H1 (cell line): ENCODE results near the gene PTGES. TPM values are rescaled to one million over a fixed set of nuclear protein-coding genes. Genes with fewer than 3 reads are reported as not detected.

Source experiments
- CTCF ChIA-PET: fragments of 300-600 bp; sonication (Branson Sonifier 250); formaldehyde crosslinking; loops from one replicate; lab custom pipeline; 2021; ENCODE audit not compliant: partially characterized antibody; lab: Charles Lee
- POLR2A ChIA-PET: fragments of 300-600 bp; sonication (Branson Sonifier 250); formaldehyde crosslinking; loops from one replicate; lab custom pipeline; 2021; ENCODE audit warnings: inconsistent platforms; ENCODE audit not compliant: partially characterized antibody; lab: Charles Lee
- DNase-seq, 2 experiments: peaks; one replicate each; pipeline versions ENCODE4 v3.0.0 to v3.0.0-alpha.2; 2010 to 2022; ENCODE audit warnings: low spot score in 2 of 2, low read depth in 1 of 2, mixed read lengths in 1 of 2
- FAIRE-seq: peaks from 2 replicates; lab custom pipeline; 2011; peaks lifted over from hg19 to GRCh38; lab: Jason Lieb, UNC
- H2AFZ ChIP-seq: 2 replicates; pipeline ENCODE4 v1.8.1; 2012; ENCODE audit warnings: low read length, inconsistent platforms
- H2AK5ac ChIP-seq: 2 replicates; pipeline ENCODE4 v1.6.1; 2013; ENCODE audit warnings: low read depth, low read length
- H2BK120ac ChIP-seq: replicated peaks from 2 replicates; pipeline ENCODE3; 2013; ENCODE audit warnings: low read depth, low read length, inconsistent platforms
- H2BK12ac ChIP-seq: 2 replicates; pipeline ENCODE4 v1.6.1; 2013; ENCODE audit warnings: low read depth, low read length
- H2BK15ac ChIP-seq: 2 replicates; pipeline ENCODE4 v1.6.1; 2013; ENCODE audit warnings: low read length
- H2BK20ac ChIP-seq: 2 replicates; pipeline ENCODE4 v1.6.1; 2013; ENCODE audit warnings: low read length
- H2BK5ac ChIP-seq: 2 replicates; pipeline ENCODE4 v1.6.1; 2013; ENCODE audit warnings: low read depth, low read length
- H3K14ac ChIP-seq: 2 replicates; pipeline ENCODE4 v1.6.1; 2013; ENCODE audit warnings: inconsistent platforms; ENCODE audit not compliant: insufficient read length
- H3K18ac ChIP-seq: 2 replicates; pipeline ENCODE4 v1.6.1; 2013; ENCODE audit warnings: low read length; ENCODE audit errors: extremely low read depth
- H3K23ac ChIP-seq: 2 replicates; pipeline ENCODE4 v1.6.1; 2013; ENCODE audit warnings: inconsistent platforms; ENCODE audit not compliant: insufficient read length
- H3K23me2 ChIP-seq: 2 replicates; pipeline ENCODE4 v1.6.1; 2013; ENCODE audit warnings: low read depth, low read length
- H3K27ac ChIP-seq: 2 replicates; pipeline ENCODE4 v1.6.1; 2011; ENCODE audit warnings: low read depth, low read length, inconsistent platforms
- H3K27me3 ChIP-seq, 4 experiments: replicated peaks in 1 of 4; 1 replicate in 1 of 4; 2 replicates in 3 of 4; pipeline versions ENCODE4 v1.6.1 to v1.8.1; 2011 to 2013; ENCODE audit warnings: low read length in 3 of 4, mild to moderate bottlenecking in 3 of 4, inconsistent platforms in 2 of 4, mixed read lengths in 2 of 4, moderate library complexity in 1 of 4; ENCODE audit not compliant: control insufficient read depth in 3 of 4, insufficient read depth in 3 of 4; ENCODE audit errors: extremely low read depth in 1 of 4
- H3K36me3 ChIP-seq, 4 experiments: 2 replicates each; pipeline versions ENCODE4 v1.6.1 to v1.8.1; 2011 to 2013; ENCODE audit warnings: mild to moderate bottlenecking in 4 of 4, low read length in 3 of 4, moderate library complexity in 2 of 4, control low read depth in 1 of 4, inconsistent platforms in 1 of 4; ENCODE audit not compliant: insufficient read depth in 4 of 4, control insufficient read depth in 2 of 4
- H3K4ac ChIP-seq: replicated peaks from 2 replicates; pipeline ENCODE3; 2013; ENCODE audit warnings: low read length, low read depth, mixed read lengths, inconsistent platforms; ENCODE audit not compliant: insufficient read length
- H3K4me1 ChIP-seq, 4 experiments: replicated peaks in 1 of 4; 1 replicate in 1 of 4; 2 replicates in 3 of 4; pipeline versions ENCODE4 v1.6.1 to v1.8.1; 2011 to 2013; ENCODE audit warnings: low read length in 3 of 4, inconsistent platforms in 2 of 4, mixed read lengths in 1 of 4; ENCODE audit not compliant: insufficient read depth in 4 of 4, control insufficient read depth in 3 of 4
- H3K4me2 ChIP-seq, 2 experiments: 2 replicates each; pipeline versions ENCODE4 v1.6.1 to v1.8.1; 2011 to 2013; ENCODE audit warnings: low read depth in 2 of 2, low read length in 2 of 2, control low read depth in 1 of 2, inconsistent platforms in 1 of 2, mild to moderate bottlenecking in 1 of 2; ENCODE audit not compliant: insufficient read depth in 1 of 2
- H3K4me3 ChIP-seq, 4 experiments: fragments of 200-600, 300-600 bp in 1 of 4; sonication (generic), shearing (Covaris generic), sonication (Bioruptor Twin) in 1 of 4; 2 replicates each; pipeline versions ENCODE4 v1.5.1 to v1.8.1; 2011 to 2016; ENCODE audit warnings: low read length in 4 of 4, low read depth in 3 of 4, control low read depth in 2 of 4, inconsistent platforms in 2 of 4, mild to moderate bottlenecking in 2 of 4, mixed read lengths in 1 of 4, moderate library complexity in 1 of 4; ENCODE audit not compliant: insufficient read depth in 2 of 4; ENCODE audit errors: extremely low read depth in 1 of 4
- H3K56ac ChIP-seq: replicated peaks from 2 replicates; pipeline ENCODE3; 2013; ENCODE audit warnings: low read depth, mild to moderate bottlenecking, mixed read lengths, low read length, inconsistent platforms; ENCODE audit not compliant: insufficient read length
- H3K79me1 ChIP-seq: 2 replicates; pipeline ENCODE4 v1.6.1; 2013; ENCODE audit warnings: low read depth, low read length, control low read depth
- H3K79me2 ChIP-seq, 2 experiments: 2 replicates each; pipeline versions ENCODE4 v1.6.1 to v1.8.1; 2012 to 2013; ENCODE audit warnings: low read length in 2 of 2, mild to moderate bottlenecking in 2 of 2, inconsistent platforms in 1 of 2; ENCODE audit not compliant: insufficient read depth in 2 of 2, control insufficient read depth in 1 of 2
- H3K9ac ChIP-seq, 4 experiments: replicated peaks in 1 of 4; 1 replicate in 1 of 4; 2 replicates in 3 of 4; pipeline versions ENCODE4 v1.6.1 to v1.8.1; 2011 to 2013; ENCODE audit warnings: low read depth in 3 of 4, low read length in 3 of 4, control low read depth in 2 of 4, mild to moderate bottlenecking in 2 of 4, moderate library complexity in 2 of 4, inconsistent platforms in 1 of 4; ENCODE audit errors: extremely low read depth in 1 of 4
- H3K9me3 ChIP-seq, 2 experiments: 2 replicates each; pipeline versions ENCODE4 v1.6.1 to v1.8.1; 2012 to 2013; ENCODE audit warnings: mild to moderate bottlenecking in 2 of 2, moderate library complexity in 2 of 2, control low read depth in 1 of 2, inconsistent platforms in 1 of 2, low read depth in 1 of 2, low read length in 1 of 2, mixed read lengths in 1 of 2; ENCODE audit not compliant: insufficient read depth in 2 of 2
- H4K20me1 ChIP-seq, 2 experiments: replicated peaks in 1 of 2; 2 replicates each; pipeline versions ENCODE3 to v1.8.1; 2011 to 2013; ENCODE audit warnings: inconsistent platforms in 2 of 2, low read length in 2 of 2, mild to moderate bottlenecking in 1 of 2; ENCODE audit not compliant: insufficient read depth in 2 of 2, control insufficient read depth in 1 of 2
- H4K5ac ChIP-seq: 2 replicates; pipeline ENCODE4 v1.6.1; 2013; ENCODE audit warnings: low read length, low read depth, mixed read lengths, inconsistent platforms; ENCODE audit not compliant: insufficient read length
- H4K8ac ChIP-seq: 2 replicates; pipeline ENCODE4 v1.8.0; 2013; ENCODE audit warnings: mild to moderate bottlenecking, moderate library complexity, low read length, inconsistent platforms; ENCODE audit not compliant: insufficient read depth; ENCODE audit errors: extremely low read depth
- H4K91ac ChIP-seq: replicated peaks from 2 replicates; pipeline ENCODE3; 2013; ENCODE audit warnings: low read length, mixed read lengths, inconsistent platforms; ENCODE audit not compliant: insufficient read length
- ATF3 ChIP-seq: IDR thresholded peaks from 2 replicates; pipeline ENCODE4 v1.6.1; 2011; ENCODE audit warnings: low read depth, mild to moderate bottlenecking, low read length; ENCODE audit not compliant: insufficient read depth
- EGR1 ChIP-seq: IDR thresholded peaks from 2 replicates; pipeline ENCODE4 v1.6.1; 2011; ENCODE audit warnings: low read depth, low read length, borderline replicate concordance
- EP300 ChIP-seq, 2 experiments: IDR thresholded peaks; 1 replicate in 1 of 2; 2 replicates in 1 of 2; pipeline ENCODE4 v1.6.1; 2011 to 2012; ENCODE audit warnings: low read depth in 2 of 2, low read length in 2 of 2, mild to moderate bottlenecking in 2 of 2, borderline replicate concordance in 1 of 2, inconsistent platforms in 1 of 2, moderate library complexity in 1 of 2
- GTF2F1 ChIP-seq: IDR thresholded peaks from 2 replicates; pipeline ENCODE4 v1.6.1; 2012; ENCODE audit warnings: low read depth, low read length, improper control_type of control experiment, borderline replicate concordance
- KDM4A ChIP-seq: IDR thresholded peaks from one replicate; pipeline ENCODE4 v1.7.1; 2012; ENCODE audit warnings: low read depth, mild to moderate bottlenecking, moderate library complexity, low read length, inconsistent platforms; ENCODE audit not compliant: severe bottlenecking
- PHF8 ChIP-seq: fragments of 200-600 bp; sonication (generic); conservative IDR thresholded peaks from 2 replicates; pipeline ENCODE4 v1.7.1; 2012; ENCODE audit warnings: low read depth, mild to moderate bottlenecking, inconsistent platforms, low read length, moderate library complexity
- POLR2AphosphoS5 ChIP-seq: IDR thresholded peaks from 2 replicates; pipeline ENCODE4 v1.6.1; 2011; ENCODE audit warnings: low read depth, low read length
- RAD21 ChIP-seq, 2 experiments: IDR thresholded peaks in 1 of 2; conservative IDR thresholded peaks in 1 of 2; 2 replicates each; pipeline ENCODE4 v1.6.1; 2011; ENCODE audit warnings: low read depth in 2 of 2, low read length in 2 of 2, improper control_type of control experiment in 1 of 2, inconsistent platforms in 1 of 2, mild to moderate bottlenecking in 1 of 2, moderate library complexity in 1 of 2
- RBBP5 ChIP-seq: IDR thresholded peaks from 2 replicates; pipeline ENCODE4 v1.7.1; 2012; ENCODE audit warnings: low read depth, mild to moderate bottlenecking, inconsistent platforms, low read length, moderate library complexity, borderline replicate concordance
- SIRT6 ChIP-seq: IDR thresholded peaks from one replicate; pipeline ENCODE4 v1.7.1; 2012; ENCODE audit warnings: low read length, inconsistent platforms
- TAF7 ChIP-seq: optimal IDR thresholded peaks from 2 replicates; pipeline ENCODE3; 2011; ENCODE audit warnings: low read depth, mild to moderate bottlenecking, inconsistent platforms, low read length, moderate library complexity, borderline replicate concordance
- WGBS, 2 experiments: shearing (Covaris generic) in 1 of 2; methylation state at CpG; one replicate each; pipeline versions ENCODE4 v1.1.6 to v1.1.7; 2013 to 2015; ENCODE audit warnings: low lambda C conversion rate in 2 of 2, mixed read lengths in 2 of 2, inconsistent platforms in 1 of 2, low coverage in 1 of 2, missing lambda C conversion rate in 1 of 2; ENCODE audit not compliant: insufficient replicate concordance in 2 of 2, insufficient coverage in 1 of 2, insufficient read length in 1 of 2; ENCODE audit errors: extremely low coverage in 1 of 2, missing lambda C conversion rate in 1 of 2; 5-methylcytosine and 5-hydroxymethylcytosine counted together
- polyA plus RNA-seq, 7 experiments: library from polyadenylated mRNA; depleted of rRNA in 3 of 7; stranded (reverse) in 5 of 7; unstranded in 2 of 7; fragments of >200 nt in 5 of 7; fragments of 200-250 nt in 2 of 7; gene quantifications; 1 replicate in 5 of 7; 2 replicates in 1 of 7; 4 replicates in 1 of 7; pipeline versions ENCODE4 v1.2.1 to v1.2.3, GENCODE V29; 2011 to 2013; ENCODE audit warnings: missing spikeins in 2 of 7, mixed read lengths in 2 of 7
- total RNA-seq: library from RNA; stranded (reverse); fragmentation: NEBNext Ultra II Directional; extraction: Animal tissue kit (Norgen Biotek cat#: 25700); gene quantifications from 2 replicates; pipeline ENCODE4 v1.2.1, GENCODE V29; 2021

The PTGES gene
- total and polyA plus RNA-seq, 2 of the 8 experiments (the other 6 are each of a cell fraction or from before 2014, with no cell fraction given): 3.2 to 5.1 TPM

- no peak overlapping the region for H2BK20ac ChIP-seq
- no peak overlapping the region for H3K56ac ChIP-seq
- no peak for TF ChIP-seq GTF2F1
- no peak for TF ChIP-seq POLR2AphosphoS5
- TF ChIP-seq EGR1: no peak
- TF ChIP-seq RBBP5: no peak
- no peak for TF ChIP-seq SIRT6
- no peak for TF ChIP-seq EP300 (IDR thresholded peaks at IDR 0.05; ENCODE audit: borderline replicate concordance in 1 of 2, low read depth in 2 of 2, low read length in 2 of 2)
- TF ChIP-seq PHF8: no peak
- no peak for TF ChIP-seq RAD21 (IDR thresholded peaks at IDR 0.05 in 1 of 2, conservative IDR thresholded peaks at IDR 0.05 in 1 of 2; ENCODE audit: low read depth in 2 of 2, low read length in 2 of 2)
- TF ChIP-seq ATF3: no peak
- no peak for TF ChIP-seq TAF7
- TF ChIP-seq KDM4A: no peak
- H4K20me1 ChIP-seq: no peaks in the 10 kb centered on the region
- H3K4me1 ChIP-seq: peaks cover 0 to 2% (median 0%) of the 10 kb centered on the region in 4 experiments; a peak in 1 of 7 replicates
- no peak overlapping the region for H3K4me3 ChIP-seq
- no peak overlapping the region for H3K9ac ChIP-seq
- H2BK120ac ChIP-seq: no peak overlapping the region
- H4K5ac ChIP-seq: no peak overlapping the region
- H2BK15ac ChIP-seq: peak overlapping the region; percentile 88; the same call in 1 of the 2 replicates
- 82% methylated on average over 6 of the region's 6 CpGs; no CpG with 5 or more reads in 1 of the 2 experiments for WGBS, 2 experiments
- H3K23ac ChIP-seq: no peak overlapping the region
- no peaks in the 10 kb centered on the region for H3K9me3 ChIP-seq
- H3K14ac ChIP-seq: no peak overlapping the region
- H3K27me3 ChIP-seq: no peaks in the 10 kb centered on the region
- H2BK5ac ChIP-seq: no peak overlapping the region
- no peak overlapping the region for H2AK5ac ChIP-seq
- peak overlapping the region; percentile 28; the same call in 1 of the 2 replicates for H4K8ac ChIP-seq
- ChIA-PET POLR2A (interaction anchor here (1.3 kb wide), 1 partner anchor 35 kb away, joined by 3 read pairs; no protein-coding TSS in a partner anchor), CTCF (interaction anchor here (1.3 to 16.4 kb wide), 6 partner anchors 8 to 35 kb away, joined by 3 to 168 read pairs (median 5); no protein-coding TSS in a partner anchor)
- H3K4me2 ChIP-seq: no peak overlapping the region
- no peaks in the 10 kb centered on the region for H3K79me2 ChIP-seq
- H2AFZ ChIP-seq: peak overlapping the region; percentile 43; the same call in 1 of the 2 replicates
- H3K4ac ChIP-seq: no peak overlapping the region
- DNase-seq: no peak
- no peaks in the 10 kb centered on the region for H3K79me1 ChIP-seq
- no peak overlapping the region for H2BK12ac ChIP-seq
- no peak for FAIRE-seq
- H3K18ac ChIP-seq: peak overlapping the region; percentile 71; the same call in 1 of the 2 replicates
- H3K27ac ChIP-seq: no peak overlapping the region
- no peaks in the 10 kb centered on the region for H3K23me2 ChIP-seq
- H4K91ac ChIP-seq: no peak overlapping the region
- H3K36me3 ChIP-seq: no peaks in the 10 kb centered on the region
Measured at GRCh38 chr9:129761901-129762369, 9.1 kb upstream of the PTGES start.
